HG02852 (cell line): ENCODE measurements around the gene CEACAM5.
"Not testable (repeated sequence)": the region's sequence is repeated elsewhere in the genome, so short reads cannot be mapped to it uniquely, and the experiment has no call there.

Source experiments
- ATAC-seq: cut with Tn5 transposase; IDR thresholded peaks from one replicate; pipeline ENCODE4 v1.9.1; 2021; ENCODE audit warnings: mild to moderate bottlenecking, moderate library complexity; ENCODE audit not compliant: unreplicated experiment

Gene CEACAM5

GRCh38 chr19:41700381-41701195 lies 7.8 kb upstream of the CEACAM5 start:
- ATAC-seq = no peak

- no peak for ATAC-seq
Measured at GRCh38 chr19:41701401-41702075, 6.9 kb upstream of the CEACAM5 start.

GRCh38 chr19:41702171-41702651 lies 6.2 kb upstream of the CEACAM5 start:
- ATAC-seq = no peak

GRCh38 chr19:41703602-41704293 lies 4.7 kb upstream of the CEACAM5 start:
- ATAC-seq = no peak

GRCh38 chr19:41705393-41706174 lies 2.8 kb upstream of the CEACAM5 start:
- no peak for ATAC-seq

- no peak for ATAC-seq
Measured at GRCh38 chr19:41706741-41707501, 1.5 kb upstream of the CEACAM5 start.

GRCh38 chr19:41707502-41707812 lies 969 bp upstream of the CEACAM5 start:
- no peak for ATAC-seq

GRCh38 chr19:41707871-41708371 lies 505 bp upstream of the CEACAM5 start:
- no peak for ATAC-seq

- not testable (repeated sequence) for ATAC-seq
Measured at GRCh38 chr19:41709516-41709915, 1.1 kb downstream of the CEACAM5 start.

GRCh38 chr19:41709951-41710645 lies 1.7 kb downstream of the CEACAM5 start:
- ATAC-seq = no peak

GRCh38 chr19:41711376-41712261 lies 3.2 kb downstream of the CEACAM5 start:
- ATAC-seq = no peak

- no peak for ATAC-seq
Measured at GRCh38 chr19:41714598-41714997, 6.2 kb downstream of the CEACAM5 start.

- ATAC-seq = no peak
Measured at GRCh38 chr19:41718761-41719160, 10.3 kb downstream of the CEACAM5 start.

GRCh38 chr19:41720103-41720502 lies 11.7 kb downstream of the CEACAM5 start:
- ATAC-seq = no peak

- no peak for ATAC-seq
Measured at GRCh38 chr19:41726493-41726892, 18.1 kb downstream of the CEACAM5 start.

GRCh38 chr19:41734156-41734555 lies 25.7 kb downstream of the CEACAM5 start:
- ATAC-seq = no peak

GRCh38 chr19:41734585-41734984 lies 26.2 kb downstream of the CEACAM5 start:
- no peak for ATAC-seq

GRCh38 chr19:41735071-41735600 lies 26.7 kb downstream of the CEACAM5 start:
- no peak for ATAC-seq
